ENCODE data around the gene ARMC8. TPM values are rescaled to one million over a fixed set of nuclear protein-coding genes. Genes with fewer than 3 reads are reported as not detected.

Gene ARMC8
- total RNA-seq, 1 donor from 2014 or later: 46.5 TPM

DNA sequence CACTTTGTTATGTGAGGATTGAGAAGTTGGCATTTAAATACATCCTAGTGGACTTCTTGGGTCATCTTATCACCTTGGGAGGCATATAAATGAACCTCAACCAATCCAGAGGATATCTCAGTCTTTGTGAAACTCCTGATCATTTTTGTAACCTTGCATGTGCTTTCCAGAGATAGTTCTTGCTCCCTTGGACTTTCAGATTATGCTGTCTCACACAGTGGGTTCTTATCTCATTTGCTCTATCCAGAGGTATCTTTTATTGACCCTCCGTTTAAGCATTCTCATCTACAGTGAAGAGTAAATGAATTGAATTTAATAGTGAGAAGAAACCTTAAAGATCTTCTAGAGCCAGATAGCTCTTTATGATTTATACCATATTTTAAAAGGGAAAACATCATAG, 10.4 kb downstream of the ARMC8 start:
- H3K27ac Mint-ChIP-seq (ENCODE audit: unreplicated experiment): no peak overlapping the region
- no peaks in the 10 kb centered on the region for H3K36me3 Mint-ChIP-seq (ENCODE audit: unreplicated experiment)
- H3K4me3 Mint-ChIP-seq (ENCODE audit: unreplicated experiment): no peak overlapping the region
- no peak for DNase-seq (ENCODE audit: extremely low spot score, unreplicated experiment)
- TF ChIP-seq, protein P1, sequence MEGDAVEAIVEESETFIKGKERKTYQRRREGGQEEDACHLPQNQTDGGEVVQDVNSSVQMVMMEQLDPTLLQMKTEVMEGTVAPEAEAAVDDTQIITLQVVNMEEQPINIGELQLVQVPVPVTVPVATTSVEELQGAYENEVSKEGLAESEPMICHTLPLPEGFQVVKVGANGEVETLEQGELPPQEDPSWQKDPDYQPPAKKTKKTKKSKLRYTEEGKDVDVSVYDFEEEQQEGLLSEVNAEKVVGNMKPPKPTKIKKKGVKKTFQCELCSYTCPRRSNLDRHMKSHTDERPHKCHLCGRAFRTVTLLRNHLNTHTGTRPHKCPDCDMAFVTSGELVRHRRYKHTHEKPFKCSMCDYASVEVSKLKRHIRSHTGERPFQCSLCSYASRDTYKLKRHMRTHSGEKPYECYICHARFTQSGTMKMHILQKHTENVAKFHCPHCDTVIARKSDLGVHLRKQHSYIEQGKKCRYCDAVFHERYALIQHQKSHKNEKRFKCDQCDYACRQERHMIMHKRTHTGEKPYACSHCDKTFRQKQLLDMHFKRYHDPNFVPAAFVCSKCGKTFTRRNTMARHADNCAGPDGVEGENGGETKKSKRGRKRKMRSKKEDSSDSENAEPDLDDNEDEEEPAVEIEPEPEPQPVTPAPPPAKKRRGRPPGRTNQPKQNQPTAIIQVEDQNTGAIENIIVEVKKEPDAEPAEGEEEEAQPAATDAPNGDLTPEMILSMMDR (IDR thresholded peaks at IDR 0.05): no peak
- H3K4me1 Mint-ChIP-seq (ENCODE audit: unreplicated experiment): no peaks in the 10 kb centered on the region
- no peaks in the 10 kb centered on the region for H3K27me3 Mint-ChIP-seq (ENCODE audit: unreplicated experiment)
- no peaks in the 10 kb centered on the region for H3K9me3 Mint-ChIP-seq (ENCODE audit: unreplicated experiment)

DNA sequence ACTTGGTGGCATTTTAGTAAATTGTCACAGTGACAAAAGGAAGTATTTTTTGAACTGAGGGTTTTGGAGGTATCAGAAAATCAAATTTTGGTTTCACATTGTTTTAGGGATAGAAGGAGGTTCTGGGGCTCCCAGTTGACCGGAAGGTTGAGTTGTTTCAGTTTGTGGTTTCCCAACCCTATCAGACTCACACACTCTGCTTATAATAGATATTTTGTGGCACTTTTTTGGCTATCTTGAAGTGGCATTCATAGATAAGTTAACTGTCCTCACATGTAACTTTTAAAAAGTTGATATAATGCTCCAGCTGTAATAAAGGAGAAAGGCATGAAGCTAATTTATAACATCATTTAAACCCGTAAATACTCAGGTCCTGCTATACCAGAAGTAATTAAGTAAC, 12.8 kb downstream of the ARMC8 start:
- no peak for DNase-seq (ENCODE audit: extremely low spot score, unreplicated experiment)
- no peaks in the 10 kb centered on the region for H3K27me3 Mint-ChIP-seq (ENCODE audit: unreplicated experiment)
- H3K9me3 Mint-ChIP-seq (ENCODE audit: unreplicated experiment): no peaks in the 10 kb centered on the region
- H3K27ac Mint-ChIP-seq (ENCODE audit: unreplicated experiment): no peak overlapping the region
- no peaks in the 10 kb centered on the region for H3K36me3 Mint-ChIP-seq (ENCODE audit: unreplicated experiment)
- H3K4me3 Mint-ChIP-seq (ENCODE audit: unreplicated experiment): no peak overlapping the region
- peaks cover 4% of the 10 kb centered on the region for H3K4me1 Mint-ChIP-seq (ENCODE audit: unreplicated experiment)
- TF ChIP-seq, protein P1 (IDR thresholded peaks at IDR 0.05): no peak

DNA sequence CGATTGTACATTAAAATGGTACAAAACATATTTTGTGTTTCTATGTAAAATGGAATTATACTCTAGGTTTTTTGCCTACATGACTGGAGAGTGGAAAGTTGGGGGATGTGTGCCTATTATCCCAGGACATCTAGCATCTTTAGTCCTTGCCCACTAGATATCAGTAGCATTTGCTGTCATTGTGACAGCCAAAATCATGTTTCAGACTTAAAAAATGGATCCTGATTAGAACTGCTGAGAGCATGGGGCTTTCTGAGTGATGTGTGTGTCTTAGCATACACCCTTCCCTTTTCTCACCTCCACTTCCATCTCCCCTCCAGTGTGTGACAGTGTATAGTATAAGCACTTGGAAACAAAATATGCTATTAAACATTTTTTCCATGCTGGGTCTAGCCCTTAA, 13.3 kb downstream of the ARMC8 start:
- Mint-ChIP-seq H3K27ac (ENCODE audit: unreplicated experiment) (no peak overlapping the region), H3K27me3 (ENCODE audit: unreplicated experiment) (no peaks in the 10 kb centered on the region), H3K4me3 (ENCODE audit: unreplicated experiment) (no peak overlapping the region), H3K9me3 (ENCODE audit: unreplicated experiment) (no peaks in the 10 kb centered on the region), H3K4me1 (ENCODE audit: unreplicated experiment) (peaks cover 4% of the 10 kb centered on the region), H3K36me3 (ENCODE audit: unreplicated experiment) (no peaks in the 10 kb centered on the region)
- no peak for DNase-seq (ENCODE audit: extremely low spot score, unreplicated experiment)
- TF ChIP-seq, protein P1 (IDR thresholded peaks at IDR 0.05): no peak

DNA sequence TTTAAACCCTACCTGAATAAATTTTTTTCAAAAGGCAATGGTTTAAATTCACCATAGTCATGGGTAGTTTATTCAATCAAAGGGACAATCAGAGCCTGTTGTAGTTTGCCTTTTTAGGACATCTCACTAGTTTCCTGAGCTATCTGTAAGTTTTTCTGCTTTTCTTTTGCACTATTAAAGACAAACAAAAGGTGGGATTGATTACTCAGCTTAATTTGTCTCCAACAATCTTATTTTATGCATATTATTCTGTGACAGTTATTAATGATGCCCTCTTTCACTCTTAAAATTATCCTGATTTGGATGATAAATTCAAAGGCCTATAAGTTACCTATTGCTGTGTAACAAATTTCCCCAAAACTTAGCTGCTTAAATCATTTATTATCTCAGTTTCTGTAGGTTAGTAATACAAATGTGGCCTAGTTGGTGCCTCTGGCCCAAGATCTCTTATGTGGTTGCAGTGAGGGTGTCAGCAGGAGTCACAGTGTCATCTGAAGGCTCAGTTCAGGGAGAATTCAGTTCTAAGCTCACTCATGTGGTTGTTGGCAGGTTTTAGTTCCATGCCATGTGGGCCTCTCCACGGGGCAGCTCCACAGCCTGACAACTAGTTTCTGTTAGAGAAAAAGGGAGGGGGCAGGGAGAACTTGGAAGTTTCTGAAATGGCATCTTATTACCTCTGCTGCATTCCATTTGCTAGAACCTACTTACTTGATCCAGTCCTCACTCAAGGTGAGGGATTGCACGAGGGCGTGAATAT, 16.0 kb downstream of the ARMC8 start:
- no peaks in the 10 kb centered on the region for H3K9me3 Mint-ChIP-seq (ENCODE audit: unreplicated experiment)
- H3K27ac Mint-ChIP-seq (ENCODE audit: unreplicated experiment): no peak overlapping the region
- H3K4me3 Mint-ChIP-seq (ENCODE audit: unreplicated experiment): no peak overlapping the region
- no peaks in the 10 kb centered on the region for H3K36me3 Mint-ChIP-seq (ENCODE audit: unreplicated experiment)
- TF ChIP-seq, protein P1 (IDR thresholded peaks at IDR 0.05): no peak
- no peaks in the 10 kb centered on the region for H3K27me3 Mint-ChIP-seq (ENCODE audit: unreplicated experiment)
- DNase-seq (ENCODE audit: extremely low spot score, unreplicated experiment): no peak
- H3K4me1 Mint-ChIP-seq (ENCODE audit: unreplicated experiment): peaks cover 4% of the 10 kb centered on the region

DNA sequence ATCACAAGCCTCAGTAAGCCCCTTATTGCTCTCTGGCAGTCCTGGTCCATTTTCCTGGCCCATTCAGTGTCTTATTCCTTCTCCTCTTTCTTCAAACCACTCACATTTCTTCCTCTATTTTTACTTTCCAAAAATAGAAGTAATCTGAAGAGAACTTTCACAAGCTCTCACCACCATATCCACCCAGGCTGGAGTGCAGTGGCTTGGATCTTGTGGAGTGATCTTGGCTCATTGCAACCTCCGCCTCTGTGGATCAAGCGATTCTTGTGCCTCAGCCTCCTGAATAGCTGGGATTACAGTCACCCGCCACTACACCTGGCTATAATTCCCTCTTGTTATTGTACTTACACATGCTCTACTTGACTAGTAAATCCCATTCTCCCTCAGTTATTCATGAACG, 16.8 kb downstream of the ARMC8 start:
- no peak overlapping the region for H3K27ac Mint-ChIP-seq (ENCODE audit: unreplicated experiment)
- no peaks in the 10 kb centered on the region for H3K9me3 Mint-ChIP-seq (ENCODE audit: unreplicated experiment)
- no peaks in the 10 kb centered on the region for H3K27me3 Mint-ChIP-seq (ENCODE audit: unreplicated experiment)
- peaks cover 7% of the 10 kb centered on the region for H3K4me1 Mint-ChIP-seq (ENCODE audit: unreplicated experiment)
- no peak overlapping the region for H3K4me3 Mint-ChIP-seq (ENCODE audit: unreplicated experiment)
- H3K36me3 Mint-ChIP-seq (ENCODE audit: unreplicated experiment): no peaks in the 10 kb centered on the region
- TF ChIP-seq, protein P1 (IDR thresholded peaks at IDR 0.05): no peak
- DNase-seq (ENCODE audit: extremely low spot score, unreplicated experiment): no peak

All from osteocyte (in vitro differentiated cells).